Spleen (tissue), 11 donors: Measurements from ENCODE around the gene KCNAB1. TPM values are rescaled to one million over a fixed set of nuclear protein-coding genes. Genes with fewer than 3 reads are reported as not detected.

Source experiments
- DNase-seq: peaks from one replicate; pipeline ENCODE4 v3.0.0-alpha.2; 2020
- H3K27ac ChIP-seq, 8 donors: fragments of 200-600 bp; sonication (generic) in 7 of 8; 1 replicate in 4 of 8; 2 replicates in 4 of 8; pipeline versions ENCODE4 v1.5.0 to v1.8.0; 2016 to 2021; ENCODE audit warnings: inconsistent platforms in 4 of 8, mild to moderate bottlenecking in 4 of 8, moderate library complexity in 1 of 8
- H3K27me3 ChIP-seq, 7 donors: fragments of 200-600 bp; sonication (generic) in 6 of 7; replicated peaks in 1 of 7; 1 replicate in 4 of 7; 2 replicates in 3 of 7; pipeline versions ENCODE4 v1.5.0 to v1.8.0; 2016 to 2021; ENCODE audit warnings: inconsistent platforms in 3 of 7, mild to moderate bottlenecking in 1 of 7
- H3K36me3 ChIP-seq, 6 donors: fragments of 200-600 bp; sonication (generic) in 5 of 6; 1 replicate in 4 of 6; 2 replicates in 2 of 6; pipeline versions ENCODE4 v1.5.0 to v1.8.0; 2016 to 2021; ENCODE audit warnings: inconsistent platforms in 2 of 6
- H3K4me1 ChIP-seq, 6 donors: fragments of 200-600 bp; sonication (generic) in 5 of 6; 1 replicate in 3 of 6; 2 replicates in 3 of 6; pipeline versions ENCODE4 v1.5.0 to v1.8.0; 2016 to 2021; ENCODE audit warnings: inconsistent platforms in 3 of 6
- H3K4me3 ChIP-seq, 8 donors: fragments of 200-600 bp; sonication (generic) in 7 of 8; 1 replicate in 4 of 8; 2 replicates in 4 of 8; pipeline versions ENCODE4 v1.5.0 to v1.8.0; 2016 to 2021; ENCODE audit warnings: inconsistent platforms in 4 of 8, mild to moderate bottlenecking in 4 of 8, moderate library complexity in 2 of 8
- H3K9me3 ChIP-seq, 8 donors: fragments of 200-600 bp; sonication (generic) in 7 of 8; 1 replicate in 4 of 8; 2 replicates in 4 of 8; pipeline versions ENCODE4 v1.5.0 to v1.8.0; 2016 to 2021; ENCODE audit warnings: inconsistent platforms in 4 of 8
- CTCF ChIP-seq, 11 experiments: fragments of 200-600 bp in 7 of 11; fragments of 450-650 bp in 4 of 11; sonication (generic) in 4 of 11; IDR thresholded peaks in 8 of 11; conservative IDR thresholded peaks in 3 of 11; 1 replicate in 7 of 11; 2 replicates in 4 of 11; pipeline versions ENCODE4 v1.4.0 to v1.8.0; 2016 to 2021; ENCODE audit warnings: antibody characterized with exemption in 11 of 11, inconsistent platforms in 4 of 11, mild to moderate bottlenecking in 1 of 11
- POLR2A ChIP-seq, 3 donors: fragments of 450-650 bp; IDR thresholded peaks; one replicate each; pipeline ENCODE4 v1.5.1; 2017; ENCODE audit warnings: antibody characterized with exemption in 3 of 3, mild to moderate bottlenecking in 1 of 3
- POLR2AphosphoS5 ChIP-seq, 3 donors: sonication (generic); formaldehyde crosslinking; IDR thresholded peaks; one replicate each; pipeline ENCODE4 v1.5.1; 2017; ENCODE audit warnings: antibody characterized with exemption in 3 of 3
- WGBS, 5 donors: extraction: QIAGEN DNeasy Blood & Tissue Kit in 3 of 5; methylation state at CpG; one replicate each; pipeline versions ENCODE4 v1.1.5 to v1.1.7; 2013 to 2018; 5-methylcytosine and 5-hydroxymethylcytosine counted together
- intact Hi-C: fragments of 100-400 bp; cut with DNase I; formaldehyde crosslinking; loops from one replicate; pipeline ENCODE4 v1.15.0; 2023; ENCODE audit warnings: low total_unique reads
- polyA plus RNA-seq, 3 donors: library from polyadenylated mRNA; stranded (reverse); fragments of 200-250 nt; gene quantifications; one replicate each; pipeline ENCODE4 v1.2.1, GENCODE V29; 2013
- total RNA-seq, 7 donors: library from RNA; depleted of rRNA in 3 of 7; stranded (reverse); fragments of >200 nt in 3 of 7; fragmentation: NEBNext Ultra II Directional in 4 of 7; extraction: Animal tissue kit (Norgen Biotek cat#: 25700) in 4 of 7; gene quantifications; one replicate each; pipeline versions ENCODE4 v1.1.0 to v1.2.1, GENCODE V29; 2016 to 2021
- donor health status: healthy with polysubstance abuse.
- donor health status: DM: no; HTN: no; CAD: no; lungs with moderate emphysema.
- donor health status: DM: no; HTN: no; CAD: no.
- donor health status: Bipolar disorder and iron deficiency.
- donor health status: healthy.
- donor health status: DM: no; HTN: no; CAD: no.
- donor health status: DM: yes; HTN: yes; CAD: no.

KCNAB1 gene
- total and polyA plus RNA-seq, 10 donors = 0.59 to 10.5 (median 6.3) TPM

GRCh38 chr3:156493887-156494286 lies 373.5 kb downstream of the KCNAB1 start:
- WGBS, 5 donors = 66 to 89% (median 80%) methylated on average over 3 of the region's 3 CpGs
- no peak overlapping the region for H3K27ac ChIP-seq
- H3K27me3 ChIP-seq = no peaks in the 10 kb centered on the region
- H3K36me3 ChIP-seq = no peaks in the 10 kb centered on the region
- no peak for TF ChIP-seq POLR2AphosphoS5 (IDR thresholded peaks at IDR 0.05)
- no peak for TF ChIP-seq CTCF (IDR thresholded peaks at IDR 0.05 in 8 of 11, conservative IDR thresholded peaks at IDR 0.05 in 3 of 11)
- no peak for TF ChIP-seq POLR2A (IDR thresholded peaks at IDR 0.05)
- no peaks in the 10 kb centered on the region for H3K4me1 ChIP-seq
- H3K9me3 ChIP-seq = peaks cover 0 to 7% (median 0%) of the 10 kb centered on the region in 8 donors
- intact Hi-C loops = no loop called here
- DNase-seq = no peak
- H3K4me3 ChIP-seq = no peak overlapping the region

GRCh38 chr3:156495816-156496215 lies 375.4 kb downstream of the KCNAB1 start:
- H3K4me1 ChIP-seq = no peaks in the 10 kb centered on the region
- H3K36me3 ChIP-seq = no peaks in the 10 kb centered on the region
- no peaks in the 10 kb centered on the region for H3K27me3 ChIP-seq
- 94 to 100% (median 98%) methylated on average over 1 of the region's 1 CpG for WGBS, 5 donors
- no peak overlapping the region for H3K27ac ChIP-seq
- no peak for DNase-seq
- TF ChIP-seq POLR2A (IDR thresholded peaks at IDR 0.05) = no peak
- TF ChIP-seq CTCF (IDR thresholded peaks at IDR 0.05 in 8 of 11, conservative IDR thresholded peaks at IDR 0.05 in 3 of 11) = no peak
- TF ChIP-seq POLR2AphosphoS5 (IDR thresholded peaks at IDR 0.05) = no peak
- peaks cover 0 to 10% (median 0%) of the 10 kb centered on the region in 8 donors for H3K9me3 ChIP-seq
- H3K4me3 ChIP-seq = no peak overlapping the region
- intact Hi-C loops = no loop called here

- Histone ChIP-seq H3K27me3 (no peaks in the 10 kb centered on the region), H3K4me3 (no peak overlapping the region), H3K4me1 (no peaks in the 10 kb centered on the region), H3K9me3 (peaks cover 0 to 10% (median 0%) of the 10 kb centered on the region in 8 donors), H3K36me3 (no peaks in the 10 kb centered on the region), H3K27ac (no peak overlapping the region)
- intact Hi-C loops = no loop called here
- 75 to 85% (median 84%) methylated on average over 1 of the region's 1 CpG for WGBS, 5 donors
- DNase-seq = no peak
- TF ChIP-seq POLR2A (IDR thresholded peaks at IDR 0.05) (no peak), CTCF (IDR thresholded peaks at IDR 0.05 in 8 of 11, conservative IDR thresholded peaks at IDR 0.05 in 3 of 11) (no peak), POLR2AphosphoS5 (IDR thresholded peaks at IDR 0.05) (no peak)
Observed at GRCh38 chr3:156497326-156497725, 376.9 kb downstream of the KCNAB1 start.

GRCh38 chr3:156498307-156498706 lies 377.9 kb downstream of the KCNAB1 start:
- Histone ChIP-seq H3K9me3 (peaks cover 0 to 10% (median 0%) of the 10 kb centered on the region in 8 donors), H3K27me3 (no peaks in the 10 kb centered on the region), H3K36me3 (no peaks in the 10 kb centered on the region), H3K27ac (no peak overlapping the region), H3K4me1 (no peaks in the 10 kb centered on the region), H3K4me3 (no peak overlapping the region)
- 78 to 90% (median 83%) methylated on average over 5 of the region's 5 CpGs for WGBS, 5 donors
- DNase-seq = no peak
- intact Hi-C loops = no loop called here
- TF ChIP-seq POLR2A (IDR thresholded peaks at IDR 0.05) (no peak), CTCF (IDR thresholded peaks at IDR 0.05 in 8 of 11, conservative IDR thresholded peaks at IDR 0.05 in 3 of 11) (no peak), POLR2AphosphoS5 (IDR thresholded peaks at IDR 0.05) (no peak)
